ENCODE measurements around the gene SNHG17.

DNA sequence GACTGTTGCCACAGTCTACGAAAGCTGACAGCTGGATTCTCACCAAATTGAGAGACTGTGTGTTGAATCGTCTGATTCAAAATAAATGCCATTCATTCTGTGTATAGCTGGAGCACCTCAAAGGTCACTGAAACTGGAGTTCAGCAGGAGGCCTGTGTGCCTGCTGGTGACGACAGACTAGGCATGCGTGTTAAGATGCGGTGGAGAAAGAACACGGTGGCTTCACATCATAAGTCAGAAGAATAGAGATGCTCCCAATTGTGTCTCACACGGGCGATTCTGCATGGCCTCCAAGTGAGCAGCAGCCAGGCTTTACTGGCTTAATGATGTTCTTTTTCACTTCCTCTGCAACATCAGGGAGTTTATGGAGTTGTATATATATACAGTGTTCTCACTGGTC, 32.3 kb downstream of the SNHG17 start:
- no peak for TF ChIP-seq EZH2 (IDR thresholded peaks at IDR 0.05; ENCODE audit: insufficient read depth, low read length)
- TF ChIP-seq CTCF (IDR thresholded peaks at IDR 0.05; ENCODE audit: insufficient read depth, low read depth, low read length), result no peak

Data from astrocyte (in vitro differentiated cells and primary cell).